Right renal pelvis (tissue), 4 donors: Measurements from ENCODE around the gene TDO2. TPM values are rescaled to one million over a fixed set of nuclear protein-coding genes. Genes with fewer than 3 reads are reported as not detected.
A peak's percentile ranks its signal among the peaks of the same experiment; 100 is the strongest.
"Not testable (repeated sequence)": the region's sequence is repeated elsewhere in the genome, so short reads cannot be mapped to it uniquely, and the experiment has no call there.

ENCODE experiments used
- DNase-seq, 4 donors: peaks; one replicate each; pipeline ENCODE4 v3.0.0-alpha.2; 2013; ENCODE audit warnings: low read depth in 4 of 4, low spot score in 3 of 4, missing footprints in 1 of 4
- polyA plus RNA-seq, 4 donors: library from polyadenylated mRNA; unstranded; fragments of 120-200 nt; gene quantifications; one replicate each; pipeline ENCODE4 v1.2.1, GENCODE V29; 2013; ENCODE audit not compliant: insufficient read length in 4 of 4

Gene TDO2
- polyA plus RNA-seq, 4 donors, result 0.91 to 4.3 (median 2.4) TPM

GRCh38 chr4:155906554-155907247, 3.2 kb downstream of the TDO2 start:
- DNase-seq, result peak in 3 of 4 donors; percentile 37 to 52 (median 47)

GRCh38 chr4:155907556-155907955, 4.1 kb downstream of the TDO2 start:
- no peak for DNase-seq

- no peak for DNase-seq
Measured at GRCh38 chr4:155908187-155909139, 5.0 kb downstream of the TDO2 start.

- no peak for DNase-seq
Measured at GRCh38 chr4:155909615-155910226, 6.2 kb downstream of the TDO2 start.

DNA sequence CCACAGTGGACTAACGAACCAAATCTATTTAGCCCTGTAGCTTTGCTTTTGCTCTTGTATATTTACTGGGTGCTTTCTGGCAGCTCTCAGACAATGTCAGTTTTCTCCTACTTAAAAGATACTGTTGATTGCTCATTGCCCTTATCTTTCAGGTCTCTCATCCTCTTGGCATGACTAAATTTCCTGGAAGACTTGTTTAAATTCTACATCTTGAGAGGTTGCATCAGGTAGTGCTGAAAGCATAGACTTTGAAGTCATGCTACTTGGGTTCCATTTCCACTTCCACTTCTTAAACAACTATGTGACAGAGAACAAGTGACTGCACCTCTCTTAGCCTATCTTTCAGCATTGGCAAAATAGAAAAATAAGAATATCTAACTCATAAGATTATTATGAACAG, 8.4 kb downstream of the TDO2 start:
- DNase-seq, result no peak

GRCh38 chr4:155914782-155915181, 11.3 kb downstream of the TDO2 start:
- peak in 1 of 4 donors; percentile 7 for DNase-seq

GRCh38 chr4:155921597-155921996, 18.1 kb downstream of the TDO2 start:
- no peak for DNase-seq

GRCh38 chr4:155924637-155925036, 21.1 kb downstream of the TDO2 start:
- no peak for DNase-seq

- DNase-seq, result no peak
Measured at GRCh38 chr4:155929833-155930232, 26.3 kb downstream of the TDO2 start.

GRCh38 chr4:155930330-155930729, 26.8 kb downstream of the TDO2 start:
- DNase-seq, result no peak

- DNase-seq, result no peak
Measured at GRCh38 chr4:155931634-155932033, 28.1 kb downstream of the TDO2 start.

GRCh38 chr4:155934634-155935033, 31.1 kb downstream of the TDO2 start:
- DNase-seq, result not testable (repeated sequence)

DNA sequence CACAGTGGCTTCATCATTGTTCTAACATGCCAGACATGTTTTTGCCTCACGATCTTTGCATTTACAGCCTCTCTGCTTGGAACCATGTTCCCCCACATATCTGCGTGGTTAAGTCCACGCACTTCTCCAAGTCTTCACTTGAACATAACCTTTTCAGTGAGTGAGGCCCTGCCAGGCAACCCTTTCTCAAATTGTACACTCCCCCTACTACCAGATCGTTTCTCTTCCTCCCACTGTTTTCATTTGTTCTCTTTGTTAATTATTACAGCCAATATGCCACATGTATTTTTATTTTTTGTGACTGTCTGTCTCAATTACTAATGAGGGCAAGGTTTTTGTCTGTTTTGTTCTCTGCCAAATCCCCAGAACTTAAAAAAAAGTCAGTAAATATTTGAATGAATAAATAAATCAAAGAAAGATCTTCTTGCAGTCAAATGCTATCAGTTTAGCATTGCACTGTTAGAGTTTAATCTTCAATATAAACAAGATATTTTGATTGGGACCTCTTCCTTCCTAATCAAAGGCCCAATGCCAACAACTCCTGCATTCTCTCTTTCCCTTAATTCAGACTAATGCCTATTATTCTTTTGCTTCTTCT, 32.0 kb downstream of the TDO2 start:
- DNase-seq, result no peak

DNA sequence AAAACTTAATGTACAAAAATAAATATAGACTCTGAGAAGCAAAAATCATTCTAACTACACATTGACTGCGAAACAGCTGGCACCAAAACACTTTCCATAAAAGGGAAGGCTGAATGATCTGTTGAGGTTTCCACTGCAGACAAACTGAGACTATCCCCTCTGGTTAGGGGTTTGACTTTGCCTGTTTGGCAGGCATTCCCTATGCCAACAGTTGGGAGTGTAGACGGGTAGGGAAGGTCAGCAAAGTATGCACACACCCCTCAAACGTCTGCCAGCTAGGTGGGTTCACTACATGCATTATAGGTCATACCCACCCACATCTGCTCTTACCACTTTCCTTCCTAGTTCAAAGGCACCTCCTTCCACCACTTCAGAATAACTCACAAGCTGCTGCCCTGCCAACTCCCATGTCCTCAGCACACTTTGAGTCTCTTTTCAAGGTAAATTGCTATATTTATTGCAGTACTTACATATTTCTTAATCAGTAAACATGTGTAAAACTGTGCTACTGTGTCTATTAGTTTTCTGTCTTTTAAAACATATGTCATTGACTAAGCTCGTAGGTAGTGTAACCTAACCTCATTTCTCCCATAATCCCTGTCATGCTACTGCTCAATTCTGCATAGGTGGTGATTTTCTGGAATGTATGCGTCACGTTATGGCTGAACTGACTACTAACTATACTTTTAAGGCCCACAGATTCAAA, 37.7 kb downstream of the TDO2 start:
- DNase-seq, result no peak

DNA sequence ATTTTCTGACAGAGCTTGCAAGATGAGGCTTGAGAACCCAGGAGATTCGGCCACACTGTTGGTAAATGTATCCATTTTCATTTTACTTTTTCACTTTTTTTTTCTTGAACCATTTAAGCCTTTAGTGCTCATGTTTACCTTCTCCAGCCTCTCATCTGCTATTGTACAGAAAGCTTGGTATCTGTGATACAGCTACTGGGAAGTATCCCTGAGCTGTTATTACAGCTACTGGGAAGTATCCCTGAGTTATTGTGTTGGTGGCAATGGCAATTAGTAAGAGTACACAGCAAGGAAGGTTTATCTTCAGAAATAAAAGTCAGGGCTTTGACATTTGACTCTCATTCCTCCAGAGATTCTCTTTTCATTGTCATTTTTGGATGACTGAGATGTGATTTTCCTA, 38.3 kb downstream of the TDO2 start:
- no peak for DNase-seq

GRCh38 chr4:155943605-155944291, 40.3 kb downstream of the TDO2 start:
- DNase-seq, result no peak

DNA sequence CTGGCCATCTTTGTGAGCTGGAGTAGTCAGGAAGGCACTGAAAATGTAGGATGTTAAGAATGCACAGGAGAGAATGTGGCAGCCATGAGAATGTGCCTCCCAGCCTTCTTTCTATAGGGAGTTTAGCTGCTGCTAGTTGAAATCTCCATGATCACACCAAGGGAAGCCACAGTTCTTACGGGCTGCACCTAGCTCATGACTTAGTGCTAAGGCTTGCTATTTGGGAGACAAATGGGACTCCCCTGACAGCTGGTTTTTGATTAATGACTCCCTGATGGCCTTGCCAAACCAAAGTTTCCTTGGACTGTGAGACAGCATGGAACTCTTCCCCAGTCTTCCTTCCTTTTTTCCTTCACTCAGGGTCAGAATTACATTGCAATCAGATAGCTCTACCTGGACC, 41.0 kb downstream of the TDO2 start:
- no peak for DNase-seq

GRCh38 chr4:155946486-155946885, 43.0 kb downstream of the TDO2 start:
- no peak for DNase-seq

DNA sequence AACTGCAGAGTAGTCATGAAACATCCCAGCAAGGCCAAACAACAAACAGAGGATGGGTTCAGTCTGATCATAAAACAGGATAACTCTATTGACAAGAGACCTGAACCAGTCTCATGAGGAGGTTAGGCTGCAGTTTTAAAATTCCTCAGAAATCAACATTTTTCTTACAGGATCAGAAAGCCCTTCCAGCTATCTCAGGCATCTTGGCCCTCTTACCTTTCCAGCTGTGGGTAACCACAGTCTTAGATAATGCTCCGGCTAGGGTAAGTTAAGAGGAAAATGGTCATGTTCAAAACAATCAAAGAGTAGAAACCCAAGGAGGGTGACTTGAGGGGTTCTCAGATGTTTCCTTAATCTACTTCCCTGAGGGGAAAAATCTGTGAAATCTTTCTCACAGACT, 45.0 kb downstream of the TDO2 start:
- DNase-seq, result no peak

- no peak for DNase-seq
Measured at GRCh38 chr4:155950461-155950860, 47.0 kb downstream of the TDO2 start.
